HCT116 (cell line): Measurements from ENCODE around the gene PPFIBP1. TPM values are rescaled to one million over a fixed set of nuclear protein-coding genes. Genes with fewer than 3 reads are reported as not detected.

Source experiments
- ATAC-seq: fragments of 200-7000 bp; cut with Tn5 transposase; 2 replicates; pipeline ENCODE4 v1.9.1; 2020; ENCODE audit warnings: mild to moderate bottlenecking, moderate library complexity
- BruUV-seq: library from RNA; stranded (reverse); fragments of 400-500 nt; replicated peaks from 2 replicates; lab custom pipeline; 2021; lab: Mats Ljungman, UMichigan
- CTCF ChIA-PET: fragments of 300-600 bp; sonication (Branson Sonifier 250); formaldehyde crosslinking; loops from one replicate; lab custom pipeline; 2021; ENCODE audit warnings: antibody characterized with exemption; lab: Charles Lee
- POLR2A ChIA-PET: fragments of 300-600, 350-600 bp; sonication (Branson Sonifier 250); formaldehyde crosslinking; loops from one replicate; lab custom pipeline; 2021; ENCODE audit warnings: antibody characterized with exemption; lab: Charles Lee
- RAD21 ChIA-PET, 2 experiments: fragments of 300-600 bp; sonication (Branson Sonifier 250); formaldehyde crosslinking; loops; one replicate each; lab custom pipeline; 2023; ENCODE audit warnings: low total read pairs in 2 of 2; ENCODE audit not compliant: uncharacterized antibody in 2 of 2, unreplicated experiment in 2 of 2, low non-redundant PET in 1 of 2; lab: Charles Lee
- DNase-seq: peaks from one replicate; pipeline ENCODE4 v3.0.0-alpha.2; 2010; ENCODE audit warnings: low read depth, low spot score
- H2AFZ ChIP-seq: fragments of 200-600 bp; shearing (Covaris generic), sonication (generic); 2 replicates; pipeline ENCODE4 v1.6.1; 2017; ENCODE audit warnings: low read depth, mixed run types, mixed read lengths, antibody characterized with exemption, low read length; ENCODE audit not compliant: poor library complexity, severe bottlenecking
- H3K27ac ChIP-seq: 2 replicates; pipeline ENCODE4 v1.5.1; 2012; ENCODE audit warnings: low read depth, low read length
- H3K27me3 ChIP-seq: fragments of 200-600 bp; sonication (generic); 2 replicates; pipeline ENCODE4 v1.6.1; 2016; ENCODE audit warnings: mixed run types, low read length, mixed read lengths; ENCODE audit not compliant: insufficient read depth
- H3K36me3 ChIP-seq, 2 experiments: fragments of 200-500 bp in 1 of 2; fragments of 200-600 bp in 1 of 2; sonication (Bioruptor generic) in 1 of 2; sonication (generic) in 1 of 2; 2 replicates each; pipeline versions ENCODE4 v1.5.1 to v1.6.1; 2014 to 2016; ENCODE audit warnings: low read length in 2 of 2, inconsistent platforms in 1 of 2, mixed read lengths in 1 of 2, mixed run types in 1 of 2; ENCODE audit not compliant: insufficient read depth in 2 of 2, control insufficient read depth in 1 of 2
- H3K4me1 ChIP-seq, 2 experiments: fragments of 200-600 bp in 1 of 2; sonication (generic) in 1 of 2; 2 replicates each; pipeline versions ENCODE4 v1.5.1 to v1.6.1; 2012 to 2017; ENCODE audit warnings: low read length in 2 of 2, inconsistent platforms in 1 of 2, mild to moderate bottlenecking in 1 of 2, mixed read lengths in 1 of 2, mixed run types in 1 of 2, moderate library complexity in 1 of 2; ENCODE audit not compliant: insufficient read depth in 2 of 2, control insufficient read depth in 1 of 2
- H3K4me2 ChIP-seq: fragments of 200-600 bp; sonication (generic); 2 replicates; pipeline ENCODE4 v1.6.1; 2017; ENCODE audit warnings: mixed run types, low read length, mixed read lengths
- H3K4me3 ChIP-seq, 2 experiments: fragments of 200-600 bp in 1 of 2; sonication (generic) in 1 of 2; replicated peaks in 1 of 2; 2 replicates each; pipeline ENCODE4 v1.5.1; 2011 to 2016; ENCODE audit warnings: low read length in 2 of 2, control low read depth in 1 of 2, low read depth in 1 of 2, mild to moderate bottlenecking in 1 of 2, mixed read lengths in 1 of 2, mixed run types in 1 of 2
- H3K79me2 ChIP-seq: fragments of 200-600 bp; sonication (generic); 2 replicates; pipeline ENCODE4 v1.6.1; 2017; ENCODE audit warnings: mild to moderate bottlenecking, mixed run types, low read length, moderate library complexity, mixed read lengths; ENCODE audit not compliant: insufficient read depth
- H3K9ac ChIP-seq: fragments of 200-600 bp; sonication (generic); 2 replicates; pipeline ENCODE4 v1.6.1; 2016; ENCODE audit warnings: low read length, mixed read lengths
- H3K9me2 ChIP-seq: fragments of 200-600 bp; sonication (generic), shearing (Covaris generic); 2 replicates; pipeline ENCODE4 v1.6.1; 2017; ENCODE audit warnings: mixed run types, mild to moderate bottlenecking, moderate library complexity; ENCODE audit not compliant: insufficient read depth
- H3K9me3 ChIP-seq, 2 experiments: fragments of 200-500 bp in 1 of 2; fragments of 200-600 bp in 1 of 2; sonication (Bioruptor generic) in 1 of 2; sonication (generic) in 1 of 2; 2 replicates each; pipeline ENCODE4 v1.6.1; 2014 to 2017; ENCODE audit warnings: low read length in 2 of 2, mixed read lengths in 2 of 2, inconsistent platforms in 1 of 2, low read depth in 1 of 2, mild to moderate bottlenecking in 1 of 2, mixed run types in 1 of 2, moderate library complexity in 1 of 2; ENCODE audit not compliant: control insufficient read depth in 1 of 2, insufficient read depth in 1 of 2
- H4K20me1 ChIP-seq: fragments of 200-600 bp; sonication (generic), shearing (Covaris generic); 2 replicates; pipeline ENCODE4 v1.6.1; 2017; ENCODE audit warnings: mixed run types, mild to moderate bottlenecking, moderate library complexity; ENCODE audit not compliant: insufficient read depth
- CEBPB ChIP-seq: IDR thresholded peaks from 2 replicates; pipeline ENCODE4 v1.6.1; 2012; ENCODE audit warnings: low read depth
- CTCF ChIP-seq, 3 experiments: fragments of 200-600 bp in 1 of 3; sonication (generic) in 1 of 3; IDR thresholded peaks in 2 of 3; conservative IDR thresholded peaks in 1 of 3; 2 replicates each; pipeline ENCODE4 v1.5.1; 2012 to 2017; ENCODE audit warnings: low read depth in 2 of 3, low read length in 2 of 3, antibody characterized with exemption in 1 of 3, borderline replicate concordance in 1 of 3, control low read depth in 1 of 3, mild to moderate bottlenecking in 1 of 3, mixed read lengths in 1 of 3, mixed run types in 1 of 3, moderate library complexity in 1 of 3; ENCODE audit not compliant: insufficient read depth in 1 of 3
- EZH2 ChIP-seq: fragments of 200-600 bp; sonication (generic); IDR thresholded peaks from 2 replicates; pipeline ENCODE4 v1.6.1; 2017; ENCODE audit warnings: antibody characterized with exemption, mixed run types
- EZH2phosphoT487 ChIP-seq: fragments of 200-600 bp; IDR thresholded peaks from 2 replicates; pipeline ENCODE4 v1.6.1; 2018; ENCODE audit warnings: antibody characterized with exemption, borderline replicate concordance
- JUND ChIP-seq: IDR thresholded peaks from 2 replicates; pipeline ENCODE4 v1.6.1; 2012
- RAD21 ChIP-seq: IDR thresholded peaks from 2 replicates; pipeline ENCODE4 v1.6.1; 2012; ENCODE audit warnings: low read depth, mild to moderate bottlenecking
- REST ChIP-seq: IDR thresholded peaks from 2 replicates; pipeline ENCODE4 v1.6.1; 2012; ENCODE audit warnings: low read depth
- SP1 ChIP-seq: IDR thresholded peaks from 2 replicates; pipeline ENCODE4 v1.6.1; 2012; ENCODE audit warnings: low read depth
- SRF ChIP-seq: IDR thresholded peaks from 2 replicates; pipeline ENCODE4 v1.6.1; 2012; ENCODE audit warnings: low read depth
- TCF7L2 ChIP-seq: IDR thresholded peaks from 2 replicates; pipeline ENCODE4 v1.7.0; 2011; ENCODE audit warnings: borderline replicate concordance, inconsistent platforms; ENCODE audit not compliant: insufficient read depth, insufficient read length; ENCODE audit errors: extremely low read depth
- YY1 ChIP-seq: IDR thresholded peaks from 2 replicates; pipeline ENCODE4 v1.6.1; 2011; ENCODE audit warnings: low read length, low read depth, moderate library complexity, mild to moderate bottlenecking; ENCODE audit not compliant: insufficient replicate concordance; ENCODE audit errors: extremely low read depth
- ZNF274 ChIP-seq: fragments of 200-500 bp; sonication (Bioruptor generic); IDR thresholded peaks from 2 replicates; pipeline ENCODE4 v1.6.1; 2014; ENCODE audit warnings: mild to moderate bottlenecking, low read depth, low read length, inconsistent platforms
- intact Hi-C: fragments of 100-400 bp; cut with micrococcal nuclease; formaldehyde crosslinking; loops from 2 replicates; pipeline ENCODE4 v1.10.0; 2022
- total RNA-seq: library from RNA; stranded (reverse); gene quantifications from one replicate; pipeline ENCODE4 v1.2.1, GENCODE V29; 2021; ENCODE audit not compliant: unreplicated experiment

Gene PPFIBP1
- total RNA-seq, 1 experiment from 2014 or later, result 102 TPM

- H3K36me3 ChIP-seq, result no peaks in the 10 kb centered on the region
- RAD21 ChIA-PET, result no interaction called here
- DNase-seq (no peak), ATAC-seq (no peak)
- H3K4me2 ChIP-seq, result no peak overlapping the region
- POLR2A ChIA-PET, result no interaction called here
- no peaks in the 10 kb centered on the region for H3K9me3 ChIP-seq
- no peaks in the 10 kb centered on the region for H3K27me3 ChIP-seq
- no peaks in the 10 kb centered on the region for H3K79me2 ChIP-seq
- intact Hi-C loops, result no loop called here
- no peaks in the 10 kb centered on the region for H3K9me2 ChIP-seq
- TF ChIP-seq JUND (no peak), CEBPB (no peak), TCF7L2 (no peak)
- H3K9ac ChIP-seq, result no peak overlapping the region
- BruUV-seq, result no TSS peak
- CTCF ChIA-PET, result interaction anchor here (0.9 kb wide), 1 partner anchor 83 kb away, joined by 3 read pairs; no protein-coding TSS in a partner anchor
- no peaks in the 10 kb centered on the region for H4K20me1 ChIP-seq
- H2AFZ ChIP-seq, result no peak overlapping the region
- H3K4me3 ChIP-seq, result no peak overlapping the region
- no peak overlapping the region for H3K27ac ChIP-seq
- H3K4me1 ChIP-seq, result no peaks in the 10 kb centered on the region
Measured at GRCh38 chr12:27517546-27517945, 6.5 kb upstream of the PPFIBP1 start.

- H3K4me2 ChIP-seq, result no peak overlapping the region
- H3K4me3 ChIP-seq, result no peak overlapping the region
- H3K9ac ChIP-seq, result no peak overlapping the region
- no peaks in the 10 kb centered on the region for H3K79me2 ChIP-seq
- no peak overlapping the region for H3K27ac ChIP-seq
- ChIA-PET RAD21 (no interaction called here), POLR2A (no interaction called here), CTCF (interaction anchor here (0.9 kb wide), 1 partner anchor 83 kb away, joined by 3 read pairs; no protein-coding TSS in a partner anchor)
- H4K20me1 ChIP-seq, result no peaks in the 10 kb centered on the region
- intact Hi-C loops, result no loop called here
- ATAC-seq (no peak), DNase-seq (no peak)
- H3K27me3 ChIP-seq, result no peaks in the 10 kb centered on the region
- BruUV-seq, result no TSS peak
- H3K4me1 ChIP-seq, result peaks cover 0 to 2% of the 10 kb centered on the region in 2 experiments; a peak in 3 of 4 replicates
- no peaks in the 10 kb centered on the region for H3K36me3 ChIP-seq
- no peak overlapping the region for H2AFZ ChIP-seq
- no peaks in the 10 kb centered on the region for H3K9me2 ChIP-seq
- H3K9me3 ChIP-seq, result no peaks in the 10 kb centered on the region
- TF ChIP-seq JUND (no peak), CEBPB (no peak), ZNF274 (no peak), RAD21 (no peak), EZH2 (no peak), SRF (no peak), YY1 (no peak), SP1 (no peak), CTCF (IDR thresholded peaks at IDR 0.05 in 2 of 3, conservative IDR thresholded peaks at IDR 0.05 in 1 of 3; ENCODE audit: borderline replicate concordance in 1 of 3, insufficient read depth in 1 of 3, low read depth in 2 of 3, low read length in 2 of 3) (no peak), EZH2phosphoT487 (no peak), REST (no peak)
Measured at GRCh38 chr12:27517961-27518665, 5.9 kb upstream of the PPFIBP1 start.
